BJ (cell line): ENCODE measurements around the gene IKBKG. TPM values are rescaled to one million over a fixed set of nuclear protein-coding genes. Genes with fewer than 3 reads are reported as not detected.

Experiments used
- CTCF ChIA-PET: fragments of 350-600 bp; formaldehyde crosslinking; extraction: SDS; loops from one replicate; lab custom pipeline; 2021; ENCODE audit warnings: antibody characterized with exemption, inconsistent platforms; lab: Yijun Ruan, JAX
- POLR2A ChIA-PET: fragments of 300-600 bp; sonication (Branson Sonifier 250); formaldehyde crosslinking; extraction: SDS; loops from one replicate; lab custom pipeline; 2021; ENCODE audit warnings: antibody characterized with exemption; lab: Charles Lee
- DNase-seq: peaks from one replicate; pipeline ENCODE4 v3.0.0-alpha.2; 2011; ENCODE audit warnings: low read depth
- H3K27me3 ChIP-seq: 2 replicates; pipeline ENCODE4 v1.6.0; 2011; ENCODE audit warnings: low read length; ENCODE audit not compliant: control insufficient read depth, insufficient read depth
- H3K36me3 ChIP-seq: 2 replicates; pipeline ENCODE4 v1.5.1; 2011; ENCODE audit warnings: low read length; ENCODE audit not compliant: control insufficient read depth, insufficient read depth
- H3K4me3 ChIP-seq: 2 replicates; pipeline ENCODE4 v1.5.1; 2011; ENCODE audit warnings: low read depth, mild to moderate bottlenecking, control low read depth, low read length
- polyA plus RNA-seq: library from polyadenylated mRNA; depleted of rRNA; stranded (reverse); fragments of >200 nt; gene quantifications from 2 replicates; pipeline ENCODE4 v1.2.3, GENCODE V29; 2011
- TF ChIP-seq, protein P1 (sequence below): IDR thresholded peaks from 2 replicates; pipeline ENCODE4 v1.5.1; 2011; ENCODE audit warnings: low read depth, mild to moderate bottlenecking, control low read depth, inconsistent platforms, low read length, moderate library complexity; ENCODE audit not compliant: insufficient read depth

IKBKG gene
- polyA plus RNA-seq, 1 experiment = 38.8 TPM

DNA sequence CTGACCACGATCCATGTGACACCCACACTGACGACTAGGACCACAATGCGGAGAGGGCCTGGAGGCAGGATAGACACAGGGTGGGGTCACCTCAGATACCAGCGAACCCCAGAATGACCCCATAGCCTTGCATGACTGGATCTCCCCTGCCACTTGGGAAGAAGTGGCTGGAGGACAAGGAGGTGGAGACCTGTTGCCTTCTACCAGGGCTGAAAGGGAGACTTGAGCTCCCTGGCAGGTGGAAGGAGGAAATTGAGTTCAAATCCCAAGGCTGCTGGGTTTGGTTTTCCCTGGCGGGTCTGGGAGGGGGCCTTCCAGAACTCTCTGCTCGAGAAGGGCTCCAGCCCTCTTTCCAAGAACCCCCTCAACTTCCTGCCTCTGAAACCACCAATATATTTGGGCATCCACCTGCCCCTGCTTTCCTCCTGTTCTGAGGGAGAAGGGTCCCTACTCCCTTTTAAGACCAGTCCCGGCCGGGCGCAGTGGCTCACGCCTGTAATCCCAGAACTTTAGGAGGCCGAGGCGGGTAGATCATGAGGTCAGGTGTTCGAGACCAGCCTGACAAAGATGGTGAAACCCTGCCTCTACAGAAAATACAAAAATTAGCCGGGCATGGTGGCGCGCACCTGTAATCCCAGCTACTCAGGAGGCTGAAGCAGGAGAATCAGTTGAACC, 34.4 kb upstream of the IKBKG start:
- H3K36me3 ChIP-seq = peaks cover 2% of the 10 kb centered on the region
- ChIA-PET CTCF (interaction anchor here (1.1 kb wide), 1 partner anchor 17 kb away, joined by 3 read pairs; no protein-coding TSS in a partner anchor), POLR2A (no interaction called here)
- DNase-seq = no peak
- TF ChIP-seq, protein P1, sequence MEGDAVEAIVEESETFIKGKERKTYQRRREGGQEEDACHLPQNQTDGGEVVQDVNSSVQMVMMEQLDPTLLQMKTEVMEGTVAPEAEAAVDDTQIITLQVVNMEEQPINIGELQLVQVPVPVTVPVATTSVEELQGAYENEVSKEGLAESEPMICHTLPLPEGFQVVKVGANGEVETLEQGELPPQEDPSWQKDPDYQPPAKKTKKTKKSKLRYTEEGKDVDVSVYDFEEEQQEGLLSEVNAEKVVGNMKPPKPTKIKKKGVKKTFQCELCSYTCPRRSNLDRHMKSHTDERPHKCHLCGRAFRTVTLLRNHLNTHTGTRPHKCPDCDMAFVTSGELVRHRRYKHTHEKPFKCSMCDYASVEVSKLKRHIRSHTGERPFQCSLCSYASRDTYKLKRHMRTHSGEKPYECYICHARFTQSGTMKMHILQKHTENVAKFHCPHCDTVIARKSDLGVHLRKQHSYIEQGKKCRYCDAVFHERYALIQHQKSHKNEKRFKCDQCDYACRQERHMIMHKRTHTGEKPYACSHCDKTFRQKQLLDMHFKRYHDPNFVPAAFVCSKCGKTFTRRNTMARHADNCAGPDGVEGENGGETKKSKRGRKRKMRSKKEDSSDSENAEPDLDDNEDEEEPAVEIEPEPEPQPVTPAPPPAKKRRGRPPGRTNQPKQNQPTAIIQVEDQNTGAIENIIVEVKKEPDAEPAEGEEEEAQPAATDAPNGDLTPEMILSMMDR = no peak
- no peak overlapping the region for H3K4me3 ChIP-seq
- no peaks in the 10 kb centered on the region for H3K27me3 ChIP-seq

DNA sequence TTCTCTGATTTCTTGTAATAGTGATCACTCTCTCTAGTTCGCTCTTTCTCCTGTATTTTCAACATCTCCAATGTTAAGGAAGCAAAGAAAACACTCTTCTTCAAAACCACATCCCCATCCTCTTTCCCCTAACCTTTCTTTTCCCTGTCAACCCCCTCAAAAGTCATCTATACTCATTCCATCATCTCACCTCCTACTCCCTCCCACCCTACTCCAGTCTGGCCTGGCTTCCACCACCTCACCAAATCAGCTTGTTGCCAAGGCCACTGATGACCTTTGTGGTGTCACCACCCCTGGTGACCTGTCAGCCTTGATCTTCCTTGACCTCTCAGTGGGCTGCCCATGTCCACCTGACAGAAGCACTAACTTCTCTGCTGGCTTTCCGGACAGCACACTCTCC, 33.7 kb upstream of the IKBKG start:
- no peaks in the 10 kb centered on the region for H3K27me3 ChIP-seq
- ChIA-PET POLR2A (no interaction called here), CTCF (no interaction called here)
- no peak for DNase-seq
- H3K36me3 ChIP-seq = no peaks in the 10 kb centered on the region
- H3K4me3 ChIP-seq = no peak overlapping the region
- TF ChIP-seq, protein P1 = no peak

DNA sequence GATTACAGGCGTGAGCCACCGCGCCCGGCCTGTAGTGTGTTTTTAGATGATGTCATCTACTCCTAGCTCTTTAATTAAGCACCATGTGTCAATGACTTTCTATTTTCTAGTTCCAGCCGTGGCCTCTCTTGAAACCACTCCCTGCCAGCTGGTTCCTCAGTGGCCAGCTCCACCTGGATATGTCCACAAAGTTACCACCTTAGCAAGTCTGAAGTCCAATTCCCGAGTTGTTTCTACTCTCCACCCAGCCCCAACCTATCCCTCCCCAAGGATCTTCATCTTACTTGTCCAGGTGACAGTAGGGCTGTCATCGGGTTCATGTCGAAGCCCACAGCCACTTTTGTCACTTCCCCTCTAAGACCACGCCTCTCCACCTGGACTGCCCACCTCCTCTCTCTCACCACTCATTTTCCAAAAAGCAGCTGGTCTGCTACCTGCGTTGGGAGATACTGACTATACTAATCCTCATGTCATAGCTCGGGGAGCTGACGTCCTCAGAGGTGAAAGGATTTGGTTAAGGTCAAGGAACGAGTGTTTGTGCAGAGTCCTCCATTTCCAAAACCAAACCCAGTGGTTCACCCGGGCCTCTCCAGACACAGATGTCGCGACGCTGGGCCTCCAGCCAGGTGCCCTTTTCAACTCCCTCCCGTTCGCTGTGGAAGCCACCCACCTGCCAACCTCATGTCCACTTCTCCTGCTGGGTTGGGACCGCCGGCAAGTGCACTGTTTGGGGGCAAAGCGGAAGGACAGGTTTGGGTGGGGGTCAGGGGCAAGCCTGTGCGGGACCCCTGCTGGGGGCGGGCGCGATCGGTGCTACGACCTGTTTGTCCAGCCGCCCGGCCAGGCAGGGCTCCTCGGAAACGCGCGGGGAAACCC, 32.1 kb upstream of the IKBKG start:
- no peak for DNase-seq
- no peaks in the 10 kb centered on the region for H3K36me3 ChIP-seq

DNA sequence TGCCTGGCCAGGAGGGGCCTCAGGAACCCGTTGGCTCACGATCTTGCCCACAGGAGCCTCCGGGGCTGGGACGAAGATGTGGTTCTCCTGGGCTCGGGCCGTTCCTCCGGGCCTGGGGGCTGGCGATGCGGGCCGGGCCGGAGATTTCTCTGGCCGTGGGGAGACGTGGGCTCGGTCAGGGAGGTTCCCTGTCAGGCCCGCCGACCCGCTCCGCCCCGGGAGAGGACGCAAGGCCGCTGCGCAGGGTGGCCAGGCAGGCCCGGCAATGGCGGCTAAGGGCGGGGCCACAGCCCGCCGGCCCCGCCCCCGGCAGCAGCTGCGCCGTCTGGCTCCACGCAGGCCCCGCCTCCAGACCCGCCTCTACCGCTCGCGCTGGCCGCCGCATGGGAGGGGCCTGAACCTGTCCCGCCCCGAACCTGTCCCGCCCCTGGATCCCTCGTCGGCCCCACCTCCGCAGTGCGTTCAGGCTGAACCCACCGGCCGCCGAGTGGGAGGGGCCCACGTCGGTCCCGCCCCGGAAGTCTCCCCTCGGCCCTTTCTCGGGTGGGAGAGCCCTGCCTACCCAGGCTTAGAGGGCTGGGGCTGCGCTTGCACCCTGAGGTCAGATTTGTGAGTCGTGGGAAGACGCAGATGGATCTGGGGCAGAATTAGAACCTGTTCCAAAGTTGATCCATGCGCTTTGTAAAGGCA, 31.3 kb upstream of the IKBKG start, which contains the start of gene FAM3A:
Gene FAM3A (minus strand): TSS at position 267 of the 690 bp plus-strand sequence. CDS start 460 bp downstream, outside the sequence.
- ChIA-PET CTCF (interaction anchor here (0.6 to 2.8 kb wide), 2 partner anchors 11 to 368 kb away, joined by 3 to 18 read pairs; no protein-coding TSS in a partner anchor), POLR2A (no interaction called here)

More for the DNA sequence above, 32.1 kb upstream of the IKBKG start:
- Histone ChIP-seq H3K4me3 (peak overlapping the region; percentile 68), H3K27me3 (no peaks in the 10 kb centered on the region)
- TF ChIP-seq, protein P1 = no peak
- POLR2A ChIA-PET = no interaction called here
- CTCF ChIA-PET = no interaction called here

More for the DNA sequence above, 31.3 kb upstream of the IKBKG start, which contains the start of gene FAM3A:
- no peaks in the 10 kb centered on the region for H3K27me3 ChIP-seq
- peak within 1 kb of the TSS; percentile 68 for H3K4me3 ChIP-seq
- DNase-seq = peak; percentile 35
- TF ChIP-seq, protein P1 = no peak
- no peaks in the 10 kb centered on the region for H3K36me3 ChIP-seq
